NOMO-1 treated with DMSO at 0.1 percent for 48 hours (cell line): ENCODE results near the gene TPPP.

Source experiments
- DNase-seq: peaks from one replicate; lab custom pipeline; 2025; ENCODE audit not compliant: unreplicated experiment; lab: John Stamatoyannopoulos, UW

The TPPP gene

DNA sequence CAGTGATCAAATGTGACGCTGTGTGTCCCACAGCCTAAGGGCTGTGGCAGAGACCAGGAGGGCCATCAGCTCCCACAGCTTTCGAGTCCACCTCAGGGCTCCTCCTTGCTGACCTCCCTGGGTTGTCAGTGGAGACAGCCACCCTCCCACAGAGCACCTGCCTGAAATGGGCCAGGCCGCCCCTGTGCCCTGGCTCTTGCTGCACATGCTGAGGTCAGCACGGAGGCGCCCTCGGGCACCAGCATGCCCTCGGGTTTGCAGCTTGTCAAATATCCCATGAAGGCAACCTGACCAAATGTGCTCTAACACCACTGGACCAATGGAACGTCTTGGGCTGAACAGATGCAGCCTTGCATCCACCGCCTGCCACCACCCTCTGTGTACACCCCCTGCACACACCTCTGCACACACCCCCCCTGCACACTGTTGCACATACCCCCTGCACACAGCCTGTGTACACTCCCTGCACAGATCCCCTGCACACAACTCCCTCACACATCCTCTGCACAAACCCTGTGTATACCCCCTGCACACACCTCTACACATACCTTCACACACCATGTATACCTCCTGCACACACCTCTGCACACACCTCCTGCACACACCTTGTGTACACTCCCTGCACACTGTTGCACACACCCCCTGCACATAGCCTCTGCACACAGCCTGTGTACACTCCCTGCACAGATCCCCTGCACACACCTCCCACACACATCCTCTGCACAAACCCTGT lies 83.0 kb downstream of the TPPP start:
- no peak for DNase-seq
